Stomach (tissue), 4 donors: Measurements from ENCODE around the gene SNF8.

Experiments
- CTCF ChIP-seq, 7 experiments: fragments of 450-650 bp in 4 of 7; fragments of 200-600 bp in 3 of 7; sonication (generic) in 3 of 7; IDR thresholded peaks; one replicate each; pipeline ENCODE4 v1.5.1; 2016 to 2019; ENCODE audit warnings: antibody characterized with exemption in 7 of 7, control low read depth in 2 of 7, mild to moderate bottlenecking in 1 of 7
- EP300 ChIP-seq: sonication (generic); formaldehyde crosslinking; IDR thresholded peaks from one replicate; pipeline ENCODE4 v1.6.1; 2017; ENCODE audit warnings: antibody characterized with exemption
- POLR2A ChIP-seq, 4 donors: fragments of 450-650 bp; IDR thresholded peaks; one replicate each; pipeline ENCODE4 v1.6.1; 2016; ENCODE audit warnings: antibody characterized with exemption in 4 of 4, control low read depth in 2 of 4, mild to moderate bottlenecking in 1 of 4, moderate library complexity in 1 of 4

GRCh38 chr17:48992444-48992843, 47.8 kb upstream of the SNF8 start:
- TF ChIP-seq CTCF (IDR thresholded peaks at IDR 0.05) (no peak), EP300 (no peak), POLR2A (IDR thresholded peaks at IDR 0.05) (no peak)
